Mesothelial cell of epicardium (in vitro differentiated cells): ENCODE data around the gene ELMOD3. TPM values are rescaled to one million over a fixed set of nuclear protein-coding genes. Genes with fewer than 3 reads are reported as not detected.

Experiments
- DNase-seq, 2 experiments: peaks; one replicate each; pipeline ENCODE4 v3.0.0; 2021; ENCODE audit warnings: low spot score in 2 of 2; ENCODE audit not compliant: unreplicated experiment in 2 of 2
- H3K27ac Mint-ChIP-seq: 2 replicates; pipeline ENCODE4 v1.8.0; 2021; ENCODE audit warnings: mixed read lengths
- H3K27me3 Mint-ChIP-seq: 2 replicates; pipeline ENCODE4 v1.8.0; 2021; ENCODE audit warnings: low read depth, mixed read lengths
- H3K36me3 Mint-ChIP-seq: 2 replicates; pipeline ENCODE4 v1.8.0; 2021; ENCODE audit warnings: mixed read lengths
- H3K4me1 Mint-ChIP-seq: 2 replicates; pipeline ENCODE4 v1.8.0; 2021; ENCODE audit warnings: mixed read lengths
- H3K4me3 Mint-ChIP-seq: 2 replicates; pipeline ENCODE4 v1.8.0; 2021; ENCODE audit warnings: mild to moderate bottlenecking, moderate library complexity, mixed read lengths
- H3K9me3 Mint-ChIP-seq: 2 replicates; pipeline ENCODE4 v1.8.0; 2021; ENCODE audit warnings: mixed read lengths
- CTCF ChIP-seq: fragments of 200-600 bp; sonication (generic); IDR thresholded peaks from one replicate; pipeline ENCODE4 v1.5.0; 2021; ENCODE audit warnings: antibody characterized with exemption; ENCODE audit not compliant: unreplicated experiment
- total RNA-seq: library from RNA; stranded (reverse); gene quantifications from 3 replicates; pipeline ENCODE4 v1.2.1, GENCODE V29; 2021

ELMOD3 gene
- 23.2 to 25.2 TPM (median 24.5 TPM) in 3 replicates for total RNA-seq

DNA sequence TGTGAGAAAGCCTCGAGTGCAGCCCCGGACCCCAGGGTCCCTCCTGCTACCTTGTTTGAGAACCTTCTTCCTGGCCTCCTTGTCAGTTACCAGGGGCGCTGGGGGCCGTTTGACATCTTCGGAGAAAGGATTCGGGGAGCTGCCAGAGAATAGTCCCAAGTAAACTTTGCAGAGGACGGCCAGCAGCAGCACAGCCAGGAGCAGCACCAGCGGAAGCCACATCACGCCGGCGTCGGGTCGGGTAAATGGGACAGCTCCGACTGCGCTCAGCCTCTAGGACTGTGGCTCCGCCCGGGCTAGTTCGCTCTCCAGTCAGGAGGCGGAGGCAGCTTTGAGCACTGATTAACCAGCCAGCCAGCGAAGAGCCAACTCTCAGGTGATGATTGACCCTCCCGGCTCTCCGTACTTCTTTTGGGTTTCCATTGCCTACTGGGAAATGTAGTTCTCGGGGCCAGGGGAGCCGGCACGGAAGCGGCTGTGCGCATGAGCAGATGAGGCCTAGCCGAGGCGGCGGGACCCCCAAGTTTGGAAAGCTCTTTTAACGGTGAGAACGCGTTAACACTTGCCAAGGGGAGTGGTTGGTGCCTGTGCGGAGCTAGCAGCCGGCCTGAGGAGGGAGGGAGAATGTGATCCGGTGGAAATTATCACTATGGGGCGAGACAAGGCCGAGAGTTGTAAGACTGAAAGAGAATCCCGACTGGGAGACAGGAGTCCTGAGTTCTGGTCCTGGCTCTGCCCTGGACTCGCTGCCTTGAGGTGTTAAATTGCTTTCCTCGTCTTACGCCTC is at the start of gene ELMOD3, which contains the start of gene RETSAT:
TSS of gene ELMOD3 (plus strand) at position 484 of the 787 bp plus-strand sequence. CDS start 2,430 bp downstream, outside the sequence.
TSS of gene RETSAT (minus strand) at position 243 of the 787 bp plus-strand sequence. CDS start at position 222, 21 bp downstream.
- TF ChIP-seq CTCF: no peak
- peak; percentile 95 to 97 for DNase-seq
- H3K27ac Mint-ChIP-seq: peak within 1 kb of the TSS; percentile 99
- H3K27me3 Mint-ChIP-seq: no peaks in the 10 kb centered on the region
- H3K9me3 Mint-ChIP-seq: no peaks in the 10 kb centered on the region
- H3K36me3 Mint-ChIP-seq: peaks cover 21% of the 10 kb centered on the region
- H3K4me3 Mint-ChIP-seq: peak within 1 kb of the TSS; percentile 98
- H3K4me1 Mint-ChIP-seq: peaks cover 24% of the 10 kb centered on the region

DNA sequence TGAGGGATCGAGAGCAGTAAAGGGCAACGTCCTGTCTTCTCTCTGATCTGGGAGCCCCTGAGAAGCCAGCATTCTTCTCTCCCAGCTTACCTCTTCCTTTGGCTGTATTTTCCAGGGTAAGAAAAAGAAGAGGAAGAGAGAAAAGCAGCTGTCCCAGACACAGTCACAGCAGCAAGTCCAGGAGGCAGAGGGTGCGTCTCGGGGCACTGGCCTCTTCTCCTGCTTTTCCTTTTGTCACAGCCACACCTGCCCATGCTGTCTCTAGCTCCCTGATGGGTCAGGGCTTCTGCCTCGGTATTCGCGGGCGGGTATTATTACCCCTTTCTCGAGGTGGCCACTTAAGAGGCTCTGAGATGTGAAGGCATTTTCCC is 47.1 kb upstream of the ELMOD3 start:
- TF ChIP-seq CTCF: no peak
- Mint-ChIP-seq H3K27ac (no peak overlapping the region), H3K9me3 (no peaks in the 10 kb centered on the region), H3K36me3 (peaks cover 31% of the 10 kb centered on the region), H3K4me1 (no peaks in the 10 kb centered on the region), H3K27me3 (no peaks in the 10 kb centered on the region), H3K4me3 (no peak overlapping the region)
- no peak for DNase-seq

DNA sequence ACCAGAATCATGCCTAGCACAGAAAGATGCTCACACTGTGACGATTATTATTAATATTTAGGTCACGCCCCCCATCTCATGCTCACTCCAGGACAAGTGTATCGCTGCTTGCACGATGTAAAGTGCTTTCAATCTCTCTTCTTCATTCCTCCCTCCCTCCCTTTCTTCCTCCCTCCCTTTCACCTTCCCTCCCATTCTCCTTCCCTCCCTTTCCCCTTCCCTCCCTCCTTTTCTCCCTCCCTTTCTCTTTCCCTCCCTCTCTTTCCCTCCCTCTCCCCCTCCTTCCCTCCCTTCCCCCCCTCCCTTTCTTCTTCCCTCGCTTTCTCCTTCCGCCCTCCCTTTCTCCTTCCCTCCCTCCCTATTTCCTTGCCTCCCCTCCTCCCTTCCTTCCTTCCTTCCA is 46.4 kb upstream of the ELMOD3 start:
- no peak overlapping the region for H3K27ac Mint-ChIP-seq
- TF ChIP-seq CTCF: no peak

DNA sequence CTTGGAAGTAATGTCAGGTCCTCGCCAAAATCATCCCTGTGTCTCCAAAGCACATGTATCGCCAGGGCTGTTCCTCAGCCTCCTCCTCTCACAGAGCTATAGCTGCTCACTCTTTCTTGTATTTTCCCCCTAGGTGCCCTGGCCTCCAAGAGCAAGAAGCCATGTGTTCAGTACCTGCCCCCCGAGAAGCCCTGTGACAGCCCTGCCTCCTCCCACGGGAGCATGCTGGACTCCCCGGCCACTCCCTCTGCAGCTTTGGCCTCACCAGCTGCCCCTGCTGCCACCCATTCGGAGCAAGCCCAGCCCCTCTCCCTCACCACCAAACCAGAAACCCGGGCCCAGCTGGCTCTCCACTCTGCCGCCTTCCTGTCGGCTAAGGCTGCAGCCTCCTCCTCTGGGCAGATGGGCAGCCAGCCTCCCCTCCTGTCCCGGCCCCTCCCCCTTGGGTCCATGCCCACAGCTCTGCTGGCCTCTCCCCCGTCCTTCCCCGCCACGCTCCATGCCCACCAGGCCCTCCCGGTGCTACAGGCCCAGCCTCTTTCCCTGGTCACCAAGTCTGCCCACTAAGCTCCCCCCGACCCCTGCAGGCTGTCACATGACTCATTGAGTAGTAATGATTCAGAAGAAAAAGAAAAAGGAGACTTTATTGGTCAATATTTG is 45.5 kb upstream of the ELMOD3 start:
- no peaks in the 10 kb centered on the region for H3K27me3 Mint-ChIP-seq
- H3K27ac Mint-ChIP-seq: no peak overlapping the region
- peaks cover 34% of the 10 kb centered on the region for H3K36me3 Mint-ChIP-seq
- no peak for DNase-seq
- H3K9me3 Mint-ChIP-seq: no peaks in the 10 kb centered on the region
- H3K4me1 Mint-ChIP-seq: no peaks in the 10 kb centered on the region
- H3K4me3 Mint-ChIP-seq: no peak overlapping the region
- no peak for TF ChIP-seq CTCF

More for the DNA sequence above, 46.4 kb upstream of the ELMOD3 start:
- Mint-ChIP-seq H3K27me3 (no peaks in the 10 kb centered on the region), H3K9me3 (no peaks in the 10 kb centered on the region), H3K4me3 (no peak overlapping the region), H3K4me1 (no peaks in the 10 kb centered on the region), H3K36me3 (peaks cover 31% of the 10 kb centered on the region)
- no peak for DNase-seq

- no peak for DNase-seq
- Mint-ChIP-seq H3K27me3 (no peaks in the 10 kb centered on the region), H3K36me3 (peaks cover 30% of the 10 kb centered on the region), H3K4me3 (no peak overlapping the region), H3K4me1 (no peaks in the 10 kb centered on the region), H3K27ac (peak overlapping the region; percentile 29), H3K9me3 (no peaks in the 10 kb centered on the region)
- no peak for TF ChIP-seq CTCF
These were observed 44.8 kb upstream of the ELMOD3 start for GRCh38 chr2:85309699-85310321.
